Prostate gland (tissue), 2 donors: ENCODE data around the gene RFPL1.

Experiments used
- POLR2A ChIP-seq: fragments of 450-650 bp; IDR thresholded peaks from one replicate; pipeline ENCODE4 v1.6.1; 2016; ENCODE audit warnings: antibody characterized with exemption, mild to moderate bottlenecking
- POLR2AphosphoS5 ChIP-seq: sonication (generic); formaldehyde crosslinking; IDR thresholded peaks from one replicate; pipeline ENCODE4 v1.6.1; 2017; ENCODE audit warnings: antibody characterized with exemption
- TF ChIP-seq, protein P1 (sequence below), 4 experiments: fragments of 200-600 bp in 2 of 4; fragments of 450-650 bp in 2 of 4; sonication (generic) in 2 of 4; IDR thresholded peaks; 1 replicate in 3 of 4; 2 replicates in 1 of 4; pipeline ENCODE4 v1.5.1; 2016 to 2019; ENCODE audit warnings: antibody characterized with exemption in 4 of 4, mild to moderate bottlenecking in 2 of 4, moderate library complexity in 2 of 4

DNA sequence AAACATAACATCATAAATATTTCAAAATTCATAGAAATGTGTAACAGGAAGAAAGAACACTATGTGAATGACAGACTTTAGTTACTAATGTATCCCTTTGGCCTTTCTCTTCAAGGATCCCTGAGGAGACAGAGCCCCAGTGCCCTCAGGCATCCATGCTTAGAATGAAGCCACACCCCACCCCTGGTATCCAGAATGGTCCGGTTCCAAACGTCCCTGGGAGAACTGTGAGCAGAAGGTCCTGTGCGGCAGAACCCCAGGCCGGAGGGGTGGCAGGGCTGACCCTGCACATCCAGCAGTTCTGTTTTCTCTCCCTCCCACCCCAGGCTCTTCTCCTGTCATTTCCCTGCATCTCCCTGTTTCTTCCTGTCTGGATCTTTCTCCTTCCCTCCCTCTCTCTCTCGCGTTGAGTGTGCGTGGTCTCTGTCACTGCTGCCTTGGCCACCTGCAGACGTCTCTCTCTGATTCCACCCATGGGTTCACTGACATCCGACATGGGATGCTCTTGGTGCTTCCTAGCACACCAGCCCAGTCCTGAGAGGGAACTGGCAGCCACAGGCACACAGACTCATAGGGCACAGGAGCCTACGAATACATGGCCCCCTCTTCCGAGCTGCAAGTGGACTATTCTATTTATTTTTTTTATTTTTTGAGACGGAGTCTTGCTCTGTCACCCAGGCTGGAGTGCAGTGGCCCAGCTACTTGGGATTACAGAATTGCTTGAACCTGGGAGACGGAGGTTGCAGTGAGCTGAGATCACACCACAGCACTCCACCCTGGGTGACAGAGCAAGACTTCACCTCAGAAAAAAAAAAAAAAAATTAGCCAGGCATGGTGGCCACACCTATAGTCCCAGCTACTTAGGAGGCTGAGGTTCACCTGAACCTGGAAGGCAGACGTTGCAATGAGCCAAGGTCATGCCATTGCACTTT lies 5.7 kb downstream of the RFPL1 start:
- TF ChIP-seq POLR2A (no peak), POLR2AphosphoS5 (no peak)
- TF ChIP-seq, protein P1, sequence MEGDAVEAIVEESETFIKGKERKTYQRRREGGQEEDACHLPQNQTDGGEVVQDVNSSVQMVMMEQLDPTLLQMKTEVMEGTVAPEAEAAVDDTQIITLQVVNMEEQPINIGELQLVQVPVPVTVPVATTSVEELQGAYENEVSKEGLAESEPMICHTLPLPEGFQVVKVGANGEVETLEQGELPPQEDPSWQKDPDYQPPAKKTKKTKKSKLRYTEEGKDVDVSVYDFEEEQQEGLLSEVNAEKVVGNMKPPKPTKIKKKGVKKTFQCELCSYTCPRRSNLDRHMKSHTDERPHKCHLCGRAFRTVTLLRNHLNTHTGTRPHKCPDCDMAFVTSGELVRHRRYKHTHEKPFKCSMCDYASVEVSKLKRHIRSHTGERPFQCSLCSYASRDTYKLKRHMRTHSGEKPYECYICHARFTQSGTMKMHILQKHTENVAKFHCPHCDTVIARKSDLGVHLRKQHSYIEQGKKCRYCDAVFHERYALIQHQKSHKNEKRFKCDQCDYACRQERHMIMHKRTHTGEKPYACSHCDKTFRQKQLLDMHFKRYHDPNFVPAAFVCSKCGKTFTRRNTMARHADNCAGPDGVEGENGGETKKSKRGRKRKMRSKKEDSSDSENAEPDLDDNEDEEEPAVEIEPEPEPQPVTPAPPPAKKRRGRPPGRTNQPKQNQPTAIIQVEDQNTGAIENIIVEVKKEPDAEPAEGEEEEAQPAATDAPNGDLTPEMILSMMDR (IDR thresholded peaks at IDR 0.05): no peak
